ENCODE data around the gene CACNA1B. TPM values are rescaled to one million over a fixed set of nuclear protein-coding genes. Genes with fewer than 3 reads are reported as not detected.

The CACNA1B gene
- total RNA-seq, 1 experiment from 2014 or later = 7.8 TPM

- Mint-ChIP-seq H3K36me3 (ENCODE audit: insufficient read depth in 1 of 3, low read depth in 3 of 3) (peaks cover 9 to 16% (median 15%) of the 10 kb centered on the region in 3 experiments; a peak in 5 of 7 replicates), H3K27ac (no peak overlapping the region), H3K9me3 (peaks cover 4 to 9% of the 10 kb centered on the region in 2 experiments; a peak in 4 of 5 replicates), H3K27me3 (ENCODE audit: low read depth) (no peaks in the 10 kb centered on the region), H3K4me3 (no peak overlapping the region), H3K4me1 (peaks cover 0 to 3% of the 10 kb centered on the region in 2 experiments; a peak in 1 of 4 replicates)
- no peak overlapping the region for H2AFZ ChIP-seq (ENCODE audit: low read length)
- no peaks in the 10 kb centered on the region for H3K9me3 ChIP-seq (ENCODE audit: control insufficient read depth, low read depth, low read length)
- H3K27me3 ChIP-seq (ENCODE audit: insufficient read depth, low read length) = no peaks in the 10 kb centered on the region
- H3K4ac ChIP-seq (ENCODE audit: low read depth, low read length) = no peak overlapping the region
- no peak overlapping the region for H4K91ac ChIP-seq (ENCODE audit: insufficient read length, low read depth, low read length)
- H3K4me2 ChIP-seq (ENCODE audit: insufficient read depth, insufficient read length, low read length) = no peak overlapping the region
- H4K5ac ChIP-seq (ENCODE audit: insufficient read length, low read depth, low read length) = no peak overlapping the region
- no peaks in the 10 kb centered on the region for H4K20me1 ChIP-seq (ENCODE audit: control insufficient read depth, insufficient read depth, insufficient read length)
- no peak for TF ChIP-seq CTCF (conservative IDR thresholded peaks at IDR 0.05)
- no peak overlapping the region for H2BK12ac ChIP-seq (ENCODE audit: insufficient read length, low read depth, low read length)
- WGBS (ENCODE audit: extremely low coverage, insufficient read length, low lambda C conversion rate) = no CpG with 5 or more reads among the region's 6 CpGs
- H2AK5ac ChIP-seq (ENCODE audit: insufficient read length, low read length) = no peak overlapping the region
- no peak overlapping the region for H3K23ac ChIP-seq (ENCODE audit: insufficient read length, low read depth, low read length)
- no peak overlapping the region for H3K9ac ChIP-seq (ENCODE audit: extremely low read depth, insufficient read length, low read length)
- H2BK5ac ChIP-seq (ENCODE audit: insufficient read length, low read length) = no peak overlapping the region
- no peaks in the 10 kb centered on the region for H3K4me1 ChIP-seq (ENCODE audit: insufficient read depth, low read length)
- no peak overlapping the region for H2BK120ac ChIP-seq (ENCODE audit: low read depth, low read length, poor library complexity, severe bottlenecking)
- DNase-seq = no peak
- H2BK20ac ChIP-seq (ENCODE audit: low read depth, low read length, poor library complexity, severe bottlenecking) = no peak overlapping the region
- no peaks in the 10 kb centered on the region for H3K79me1 ChIP-seq (ENCODE audit: insufficient read depth, low read depth, low read length, poor library complexity, severe bottlenecking)
- H3K79me2 ChIP-seq (ENCODE audit: insufficient read depth, low read length) = no peaks in the 10 kb centered on the region
- no peak overlapping the region for H3K56ac ChIP-seq (ENCODE audit: insufficient read length, low read depth, low read length)
- no peak overlapping the region for H3T11ph ChIP-seq (ENCODE audit: low read length)
- no peak overlapping the region for H4K8ac ChIP-seq (replicated peaks; ENCODE audit: insufficient read length, low read depth, low read length)
- H3K27ac ChIP-seq (ENCODE audit: insufficient read length, low read depth, low read length) = no peak overlapping the region
- H3K23me2 ChIP-seq (ENCODE audit: insufficient read length, low read depth, low read length, poor library complexity, severe bottlenecking) = no peaks in the 10 kb centered on the region
- no peak overlapping the region for H2BK15ac ChIP-seq (ENCODE audit: low read depth, low read length)
- H3K14ac ChIP-seq (ENCODE audit: insufficient read depth, low read length) = no peak overlapping the region
- no peak overlapping the region for H3K18ac ChIP-seq (ENCODE audit: insufficient read length, low read depth, low read length)
Observed at GRCh38 chr9:138037140-138037539, 159.6 kb downstream of the CACNA1B start.
